GM21381 (cell line): Measurements from ENCODE around the gene VWA8.
"Not testable (repeated sequence)": the region's sequence is repeated elsewhere in the genome, so short reads cannot be mapped to it uniquely, and the experiment has no call there.

Experiments
- ATAC-seq: cut with Tn5 transposase; IDR thresholded peaks from one replicate; pipeline ENCODE4 v1.9.1; 2021; ENCODE audit warnings: mild to moderate bottlenecking, moderate library complexity; ENCODE audit not compliant: unreplicated experiment

The VWA8 gene

DNA sequence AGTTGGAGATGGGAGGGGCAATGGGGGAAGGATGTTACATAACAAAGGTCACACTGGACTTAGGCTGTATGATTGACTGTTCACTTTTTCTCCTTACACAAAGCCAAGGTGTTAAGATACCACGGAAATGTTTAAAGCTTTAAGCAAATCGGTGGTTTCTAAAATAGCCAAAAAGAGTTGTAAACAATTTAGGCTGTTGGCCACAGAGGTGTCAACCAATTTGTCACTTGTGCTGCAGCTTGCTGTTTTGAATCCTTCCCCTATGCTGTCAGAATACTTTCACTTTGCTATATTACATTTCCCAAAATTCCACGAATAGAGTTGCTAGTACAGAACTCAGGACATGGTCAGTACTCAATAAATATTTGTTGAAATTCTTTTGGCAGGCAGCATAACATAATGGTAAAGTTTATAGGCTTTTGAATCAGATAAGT is 149.3 kb downstream of the VWA8 start:
- no peak for ATAC-seq

DNA sequence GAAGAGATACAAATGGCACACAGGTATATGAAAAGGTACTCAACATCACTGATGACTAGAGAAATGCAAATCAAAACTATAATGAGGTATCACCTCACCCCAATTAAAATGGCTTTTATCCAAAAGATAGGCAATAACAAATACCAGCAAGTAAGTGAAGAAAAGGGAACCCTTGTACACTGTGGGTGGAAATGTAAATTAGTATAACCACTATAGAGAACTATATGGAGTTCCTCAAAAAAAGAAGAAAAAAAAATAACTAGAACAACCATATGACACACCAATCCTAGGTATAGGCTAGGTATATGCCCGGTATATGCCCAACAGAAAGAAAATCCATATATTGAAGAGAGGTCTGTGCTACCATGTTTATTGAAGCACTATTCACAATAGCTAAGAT is 150.9 kb downstream of the VWA8 start:
- no peak for ATAC-seq

DNA sequence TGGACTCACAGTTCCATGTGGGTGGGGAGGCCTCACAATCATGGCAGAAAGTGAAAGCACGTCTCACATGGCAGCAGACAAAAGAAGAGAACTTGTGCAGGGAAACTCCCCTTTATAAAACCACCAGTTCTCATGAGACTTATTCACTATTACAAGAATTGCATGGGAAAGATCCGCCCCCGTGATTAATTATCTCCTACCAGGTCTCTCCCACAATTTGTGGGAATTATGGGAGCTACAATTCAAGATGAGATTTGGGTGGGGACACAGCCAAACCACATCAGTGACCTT is 157.5 kb downstream of the VWA8 start:
- not testable (repeated sequence) for ATAC-seq

DNA sequence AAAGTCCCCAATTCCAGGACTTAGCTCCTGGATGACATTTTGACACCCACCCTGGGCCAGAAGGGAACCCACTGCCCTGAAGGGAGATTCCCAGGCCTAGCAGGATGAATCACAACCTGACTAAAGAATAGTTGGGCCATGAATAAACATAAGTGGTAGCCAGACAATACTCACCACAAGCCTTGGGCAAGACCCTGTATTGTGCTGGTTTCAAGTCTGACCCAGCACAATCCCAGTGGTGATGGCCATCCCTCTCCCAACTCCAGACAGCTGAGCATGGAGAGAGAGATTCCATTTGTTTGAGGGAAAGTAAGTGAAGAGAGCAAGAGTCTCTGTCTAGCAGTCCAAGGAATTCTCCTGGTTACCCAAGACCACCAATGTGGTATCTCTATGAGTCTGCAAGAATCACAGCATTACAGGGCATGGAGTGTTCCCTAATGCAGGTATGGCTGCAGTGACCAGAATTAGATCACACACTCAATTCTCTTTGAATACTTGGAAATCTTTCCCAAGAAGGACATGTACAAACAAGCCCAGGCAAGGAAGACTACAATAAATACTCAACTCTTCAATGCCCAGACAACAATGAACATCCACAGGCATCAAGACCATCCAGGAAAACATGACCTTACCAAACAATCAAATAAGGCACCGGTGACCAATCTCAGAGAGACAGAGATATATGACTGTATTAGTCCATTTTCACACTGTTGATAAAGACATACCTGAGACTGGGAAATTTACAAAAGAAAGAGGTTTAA is 158.0 kb downstream of the VWA8 start:
- no peak for ATAC-seq

DNA sequence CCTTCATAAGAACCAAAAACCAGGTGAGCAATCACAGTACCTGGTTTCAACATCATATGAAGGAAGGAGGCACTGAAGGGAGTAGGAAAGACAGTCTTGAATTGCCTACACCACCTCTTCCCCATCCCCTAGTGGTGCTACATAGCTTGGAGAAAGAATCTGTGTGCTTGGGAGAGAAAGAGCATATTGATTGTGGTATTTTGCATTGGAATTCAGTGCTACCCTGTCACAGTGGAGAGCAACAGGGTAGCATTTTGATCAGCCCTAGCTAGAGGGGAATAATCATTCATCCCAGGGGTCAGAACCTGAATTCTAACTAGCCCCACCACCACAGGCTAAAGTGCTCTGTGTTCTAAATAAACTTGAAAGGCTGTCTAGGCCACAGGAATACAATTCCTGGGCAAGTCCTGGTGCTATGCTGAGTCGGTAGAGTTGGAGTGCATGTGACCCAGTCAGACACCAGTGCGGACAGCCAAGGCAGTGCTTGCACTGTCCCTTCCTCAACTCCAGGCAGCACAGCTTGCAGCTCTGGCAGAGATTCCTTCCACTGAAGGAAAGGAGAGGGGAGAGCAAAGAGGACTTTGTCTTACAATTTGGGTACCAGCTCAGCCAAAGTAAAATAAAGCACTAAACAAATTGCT is 158.7 kb downstream of the VWA8 start:
- no peak for ATAC-seq

DNA sequence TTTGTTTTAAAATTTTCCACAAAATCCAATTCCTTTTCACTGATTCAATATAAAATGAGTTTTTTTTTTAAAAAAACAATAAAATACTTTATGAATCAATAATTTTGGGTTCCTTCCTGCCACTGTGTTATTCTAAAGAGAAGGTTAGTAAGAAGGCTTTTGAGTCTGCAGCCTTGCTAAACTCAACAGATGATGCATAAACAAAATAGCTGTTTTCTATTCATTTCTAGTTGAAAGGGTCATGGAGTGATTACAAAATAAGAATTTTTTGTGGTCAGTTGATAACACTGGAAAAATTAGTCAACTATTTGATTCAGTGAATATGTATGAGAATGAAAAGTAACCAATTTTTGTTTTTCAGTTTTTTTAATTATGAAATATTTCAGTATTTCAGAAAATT is 169.9 kb downstream of the VWA8 start:
- ATAC-seq: no peak

DNA sequence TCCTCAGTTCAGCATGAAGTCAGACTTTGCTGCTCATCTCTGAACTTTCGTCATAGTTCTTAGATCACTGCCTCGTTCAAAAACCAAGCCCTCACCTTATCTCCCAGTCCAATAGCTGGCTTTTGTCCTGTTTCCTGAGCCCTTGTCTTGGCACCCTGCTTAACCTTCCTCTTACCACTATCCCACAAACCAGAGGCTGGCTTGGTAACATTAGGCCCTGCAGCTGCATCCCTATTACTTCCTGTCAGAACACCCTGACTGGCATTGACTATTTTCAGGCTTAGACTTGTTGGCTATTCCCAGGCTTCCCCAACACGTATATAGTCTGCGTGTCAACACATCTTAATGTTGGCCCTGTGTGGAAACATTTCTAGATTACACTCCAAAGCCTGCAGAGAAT is 172.4 kb downstream of the VWA8 start:
- no peak for ATAC-seq

DNA sequence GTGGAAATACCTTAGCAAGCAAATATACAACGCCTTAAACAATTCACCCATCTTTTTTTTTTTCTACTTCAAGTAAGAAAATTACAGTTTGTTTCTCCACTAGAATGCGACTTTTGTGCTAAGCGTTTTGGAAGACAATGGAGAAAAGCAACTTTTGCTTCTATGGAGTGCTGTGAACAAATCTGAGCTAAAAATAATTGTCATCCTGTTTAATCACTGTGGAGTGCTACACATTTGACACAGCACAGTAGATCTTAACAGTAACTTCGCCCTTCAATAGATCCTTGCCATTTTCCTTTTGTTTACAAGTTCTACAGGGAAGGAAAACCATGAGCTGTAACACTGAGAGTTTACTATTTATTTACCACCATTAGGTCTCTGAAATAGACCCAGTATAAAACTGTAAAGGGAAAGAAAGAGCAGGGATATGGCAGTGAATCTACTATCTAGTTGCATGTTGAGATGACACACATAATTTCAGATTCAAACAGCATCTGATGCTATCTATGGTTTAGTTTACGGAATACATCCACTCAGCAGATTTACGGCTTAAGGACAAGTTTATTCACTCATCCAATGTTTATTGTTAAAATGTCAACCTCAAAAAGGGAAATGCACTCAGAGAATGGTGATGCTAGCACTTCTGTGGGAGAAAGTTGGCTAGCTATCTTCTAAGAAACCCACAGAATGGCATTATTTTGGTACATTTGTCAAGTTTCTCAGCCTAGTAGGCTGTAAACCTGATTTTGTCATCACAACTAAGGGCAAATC is 175.3 kb downstream of the VWA8 start:
- ATAC-seq: no peak

DNA sequence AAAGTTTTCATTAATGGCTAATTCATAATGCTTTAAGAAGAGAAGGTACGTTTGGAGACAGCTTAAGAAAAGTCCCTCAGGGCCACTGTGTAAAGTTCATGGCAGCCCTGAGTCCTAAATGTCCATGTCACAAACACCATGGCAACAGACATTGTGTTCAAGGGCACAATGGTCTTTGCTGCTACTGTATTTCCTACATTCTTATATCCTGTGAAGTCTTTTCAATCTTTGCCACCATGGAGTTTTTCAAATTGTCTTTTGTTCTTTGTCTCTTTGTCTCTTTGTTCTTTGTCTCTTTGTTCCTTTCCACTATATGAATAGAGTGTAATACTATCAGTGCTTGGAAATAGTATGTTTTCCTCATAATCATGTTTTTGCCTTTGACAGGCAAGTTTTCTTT is 178.8 kb downstream of the VWA8 start:
- no peak for ATAC-seq

DNA sequence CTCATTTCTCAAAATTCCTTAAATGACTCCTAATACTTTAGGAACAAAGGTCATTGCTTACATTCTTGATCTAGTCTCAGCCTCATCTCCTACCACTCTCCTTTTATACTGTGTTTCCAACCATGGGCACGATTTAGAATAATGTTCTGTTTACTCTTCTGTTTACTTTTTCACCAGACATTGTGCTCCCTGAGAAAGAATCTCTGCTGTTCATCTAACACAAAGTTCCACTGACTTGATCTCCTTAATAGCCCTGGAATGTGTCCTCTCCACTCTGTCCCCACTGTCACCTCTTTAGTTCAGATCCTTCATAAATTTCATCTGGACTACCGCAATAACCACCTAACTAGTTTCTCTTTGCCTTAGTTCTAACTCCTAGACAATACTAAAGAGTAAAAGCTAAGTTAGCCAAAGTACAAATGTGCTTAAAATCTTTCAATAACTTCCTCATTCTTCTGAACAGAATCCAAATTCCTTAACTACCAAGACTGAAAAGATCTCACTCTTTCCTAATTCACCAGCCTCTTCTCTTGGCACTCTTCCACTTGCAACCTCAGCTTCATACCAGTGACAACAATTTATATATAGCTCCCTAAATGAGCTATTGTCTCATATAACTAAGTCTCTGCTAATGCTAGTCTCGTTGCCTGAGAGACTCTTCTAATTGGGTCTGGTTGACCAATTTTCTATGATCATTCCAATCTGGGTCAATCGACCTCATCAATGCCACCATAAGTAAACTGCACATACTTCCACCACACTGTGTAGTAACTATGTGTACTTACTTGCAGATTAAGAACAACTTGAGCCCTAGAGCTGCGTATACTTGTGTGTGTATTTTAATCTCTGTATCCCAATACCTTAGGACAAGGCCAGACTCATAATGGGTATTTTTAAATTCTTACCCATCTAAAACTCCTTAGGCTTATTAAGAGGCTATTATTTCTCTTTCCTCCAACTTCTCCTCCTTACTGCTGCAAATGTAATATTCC is 179.9 kb downstream of the VWA8 start:
- no peak for ATAC-seq

DNA sequence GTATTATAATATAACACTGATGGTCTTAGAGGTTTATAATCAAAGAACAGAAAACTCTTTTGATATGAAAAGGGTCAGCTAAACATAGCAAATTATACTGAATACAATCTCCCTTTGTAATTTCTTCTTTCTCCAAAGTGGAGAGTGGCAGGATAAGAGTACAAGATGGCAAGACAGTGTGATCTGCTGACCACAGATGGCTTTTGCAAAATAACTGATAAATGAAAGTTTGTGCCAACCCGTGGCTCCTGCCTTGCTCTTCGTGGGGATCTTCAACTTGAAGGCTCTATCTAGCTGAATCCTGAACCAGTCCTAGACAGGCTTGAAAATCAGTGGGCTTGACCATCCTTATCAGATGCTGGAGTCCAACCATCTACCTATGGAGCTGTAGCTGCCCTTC is 185.7 kb downstream of the VWA8 start:
- no peak for ATAC-seq

DNA sequence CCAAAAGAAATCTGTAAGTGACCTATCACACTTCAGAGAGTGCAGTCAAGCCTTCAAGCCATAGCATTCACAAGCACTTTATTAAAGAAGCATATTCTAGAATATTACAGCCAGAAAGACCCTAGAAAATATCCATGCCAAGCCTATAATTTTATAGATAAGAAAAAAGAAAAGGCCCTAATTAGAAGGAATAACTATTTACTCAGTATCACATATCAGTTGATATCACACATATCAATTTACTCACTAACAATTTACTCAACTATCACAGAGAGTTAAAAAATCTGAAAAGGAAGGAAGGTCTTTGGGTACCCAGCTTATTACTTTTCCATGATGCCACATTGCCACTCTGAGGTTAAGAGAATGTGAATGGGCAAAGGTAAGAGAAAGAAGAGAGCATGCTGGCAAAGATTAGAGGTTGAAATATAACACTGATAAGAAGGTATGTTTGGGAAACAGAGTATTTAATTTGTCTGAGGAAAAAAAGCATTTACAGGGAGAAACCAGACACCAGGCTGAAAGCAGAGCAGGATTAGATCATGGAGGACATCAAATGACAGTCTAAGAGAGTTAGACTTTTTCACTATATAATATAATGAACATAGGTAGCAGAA is 186.2 kb downstream of the VWA8 start:
- ATAC-seq: no peak

DNA sequence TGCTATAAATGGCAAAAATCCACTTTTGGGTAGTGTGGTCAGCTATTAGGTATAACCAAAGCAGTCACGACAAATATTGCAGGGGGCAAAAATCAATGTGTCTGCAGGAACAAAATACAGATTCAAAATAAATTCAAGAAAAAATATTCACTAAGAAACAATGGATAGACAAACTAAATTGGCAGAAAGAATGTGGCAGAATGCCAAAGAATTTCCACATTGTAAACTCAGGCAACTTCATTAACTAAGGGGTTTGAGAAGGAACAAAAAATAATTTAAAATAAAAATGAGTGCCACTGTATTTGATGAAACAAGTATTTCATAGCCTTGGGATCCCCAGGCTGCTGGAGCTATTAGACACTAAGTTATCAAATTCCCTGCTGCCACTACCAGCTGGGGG is 193.1 kb downstream of the VWA8 start:
- ATAC-seq: no peak

DNA sequence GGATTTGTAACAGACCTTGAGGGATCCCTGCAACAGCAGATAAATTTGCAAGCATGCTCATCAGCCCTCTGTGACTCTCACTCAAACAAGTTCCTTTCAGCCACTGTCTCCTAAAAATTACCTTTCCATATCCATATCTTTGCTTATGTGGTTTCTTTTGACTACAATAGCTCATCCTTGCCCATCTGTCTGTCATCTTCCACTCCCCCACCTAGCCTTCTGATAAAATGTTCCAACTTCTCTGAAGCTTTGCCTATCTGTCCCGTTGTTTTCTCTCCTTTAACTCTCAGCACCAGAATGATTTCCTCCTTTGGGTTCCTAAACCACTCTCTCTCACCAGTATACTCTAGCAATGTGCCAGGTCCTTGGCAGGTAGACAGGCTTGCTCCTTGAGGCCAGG is 194.5 kb downstream of the VWA8 start:
- no peak for ATAC-seq

DNA sequence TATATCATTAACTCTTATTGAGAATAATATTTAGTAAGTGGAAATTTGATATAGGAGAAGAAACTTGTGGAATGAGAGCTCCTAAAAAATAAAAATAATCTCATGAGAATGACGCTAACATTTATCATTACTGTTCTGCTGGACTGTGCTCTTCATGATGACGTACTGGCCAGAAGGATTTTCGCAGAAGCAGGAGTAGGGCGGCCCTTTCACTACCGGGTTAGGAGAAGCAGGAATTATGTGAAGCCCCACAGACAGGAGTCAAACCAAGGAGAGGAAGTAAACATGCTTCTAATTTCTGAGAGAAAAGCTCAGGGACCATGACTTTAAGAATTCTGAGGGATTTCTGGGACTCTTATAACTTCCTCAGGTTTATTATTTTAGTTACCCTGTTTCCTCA is 195.1 kb downstream of the VWA8 start:
- no peak for ATAC-seq

DNA sequence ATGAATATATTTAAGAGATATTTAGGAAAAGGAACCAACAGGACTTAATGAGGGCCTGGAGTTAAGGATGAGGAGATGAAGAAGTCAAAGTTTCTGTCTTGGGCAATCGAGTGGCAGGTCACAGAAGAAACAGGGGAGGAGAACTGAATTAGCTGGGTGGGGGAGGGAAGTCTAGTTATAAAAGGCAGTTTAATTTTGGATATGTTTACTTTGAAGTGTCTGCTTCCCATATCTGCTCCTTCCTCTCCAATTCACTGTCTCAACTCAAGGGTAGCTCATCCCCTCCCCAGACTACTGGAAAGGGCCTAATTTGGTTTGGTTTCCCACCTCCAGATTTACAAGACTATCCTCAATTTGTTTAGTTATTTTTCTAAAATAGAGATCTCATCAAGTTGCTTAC is 195.9 kb downstream of the VWA8 start:
- no peak for ATAC-seq

DNA sequence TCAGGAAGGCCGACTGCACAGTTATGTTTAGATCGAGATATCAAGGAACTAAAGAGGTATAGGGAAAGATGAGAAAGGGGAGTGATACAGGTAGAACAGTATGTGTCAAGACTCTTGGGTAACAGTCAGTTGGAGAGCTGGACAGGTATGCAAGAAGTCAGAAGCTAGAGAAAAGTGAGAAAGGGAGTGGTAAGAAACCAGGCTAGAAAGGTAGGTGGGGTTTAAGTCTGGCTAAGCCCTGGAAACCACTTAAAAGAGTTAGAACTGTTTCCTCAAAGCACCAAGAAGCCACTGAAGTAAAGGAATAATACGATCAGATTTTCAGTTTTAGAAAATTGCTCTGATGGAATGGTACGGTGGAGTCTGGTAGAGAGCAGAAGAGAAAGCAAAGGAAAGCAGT is 196.4 kb downstream of the VWA8 start:
- no peak for ATAC-seq

DNA sequence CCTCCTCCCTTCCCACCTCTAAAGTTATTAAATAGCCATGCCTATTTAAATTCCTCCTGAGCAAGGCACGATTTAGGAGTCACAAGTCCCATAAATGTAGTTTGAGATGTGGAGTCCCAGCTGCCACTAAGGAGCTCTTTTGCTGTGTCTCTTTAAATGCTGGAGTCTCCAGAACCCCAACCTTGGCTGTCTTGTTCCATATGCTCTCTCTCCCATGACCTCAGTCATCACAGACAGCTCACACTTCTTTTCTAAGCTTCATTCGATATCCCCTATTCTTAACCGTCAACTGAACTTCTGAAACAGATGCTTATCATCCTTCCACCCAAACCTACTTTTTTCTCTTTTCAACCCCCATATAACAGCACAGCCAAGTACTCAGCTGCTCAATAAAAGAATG is 197.1 kb downstream of the VWA8 start:
- no peak for ATAC-seq

DNA sequence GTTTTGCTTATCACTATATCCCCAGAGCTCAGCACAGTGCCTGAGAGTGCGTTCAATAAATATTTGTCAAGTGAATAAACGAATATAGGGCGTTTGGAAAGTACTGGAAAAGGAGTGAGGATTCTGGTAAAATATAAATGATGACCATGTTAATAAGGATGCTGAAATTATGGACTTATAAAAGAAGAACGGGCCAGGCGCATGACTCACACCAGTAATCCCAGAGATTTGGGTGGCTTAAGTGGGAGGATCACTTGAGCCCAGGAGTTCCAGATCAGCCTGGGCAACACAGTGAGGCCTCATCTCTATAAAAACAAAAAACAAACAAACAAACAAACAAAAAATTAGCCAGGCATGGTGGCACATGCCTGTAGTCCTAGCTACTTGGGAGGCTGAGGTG is 198.1 kb downstream of the VWA8 start:
- ATAC-seq: no peak

DNA sequence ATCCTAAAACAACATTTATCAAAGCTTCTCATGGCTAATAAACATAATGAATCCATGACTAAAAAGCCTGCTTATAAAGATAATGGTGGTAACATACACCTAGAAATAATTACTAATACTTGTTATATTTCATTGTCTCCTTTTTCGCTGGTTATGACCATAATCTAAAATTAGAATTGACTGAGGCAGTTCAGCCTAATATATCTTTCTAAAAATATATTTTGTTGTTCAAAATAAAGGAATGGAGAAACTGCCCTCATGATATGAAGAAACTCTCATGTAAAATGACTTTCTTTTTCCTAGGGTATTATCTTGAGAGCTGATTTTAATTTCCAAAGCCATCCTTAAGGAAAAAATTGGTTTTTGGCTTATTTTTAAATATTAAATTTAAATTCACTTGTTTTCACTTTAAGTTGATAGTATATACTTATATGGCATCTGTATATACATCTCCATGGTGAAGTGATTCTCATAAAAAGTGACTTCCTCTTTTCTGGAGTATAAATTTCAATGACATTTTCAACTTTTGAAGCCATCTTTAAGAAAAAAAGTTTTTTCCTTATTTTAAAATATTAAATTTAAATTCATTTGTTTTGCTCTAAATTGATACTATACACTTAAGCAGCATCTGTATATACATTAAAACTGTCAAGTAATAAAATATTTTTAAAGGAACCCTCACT is 204.6 kb downstream of the VWA8 start:
- no peak for ATAC-seq
